A549 (cell line): ENCODE data around the gene LMO1. TPM values are rescaled to one million over a fixed set of nuclear protein-coding genes. Genes with fewer than 3 reads are reported as not detected.

Experiments used
- ATAC-seq, 2 experiments: fragments of 200-7000 bp in 1 of 2; fragments of >200 bp in 1 of 2; cut with Nextera tagmentation in 1 of 2; cut with Tn5 transposase in 1 of 2; 3 replicates each; pipeline versions ENCODE4 v1.8.0 to v1.9.1; 2018 to 2020; ENCODE audit warnings: mild to moderate bottlenecking in 1 of 2, moderate library complexity in 1 of 2
- CTCF ChIA-PET: fragments of 300-600 bp; sonication (Branson Sonifier 250); formaldehyde crosslinking; extraction: SDS; loops from one replicate; lab custom pipeline; 2021; ENCODE audit warnings: antibody characterized with exemption, inconsistent platforms; lab: Yijun Ruan, JAX
- POLR2A ChIA-PET: fragments of 350-600 bp; formaldehyde crosslinking; extraction: SDS; loops from one replicate; lab custom pipeline; 2021; ENCODE audit warnings: antibody characterized with exemption, inconsistent platforms; lab: Yijun Ruan, JAX
- DNase-seq, 2 experiments: peaks; one replicate each; pipeline versions ENCODE4 v3.0.0 to v3.0.0-alpha.2; 2011 to 2016; ENCODE audit warnings: low read depth in 1 of 2, low spot score in 1 of 2
- FAIRE-seq: peaks from 2 replicates; lab custom pipeline; 2011; peaks lifted over from hg19 to GRCh38; lab: Jason Lieb, UNC
- H3K27ac ChIP-seq, 2 experiments: fragments of >200 bp; sonication (Bioruptor Twin); formaldehyde crosslinking; 3 replicates each; pipeline ENCODE4 v1.5.1; 2016 to 2017
- H3K4me1 ChIP-seq: fragments of >200 bp; sonication (Bioruptor Twin); formaldehyde crosslinking; 3 replicates; pipeline ENCODE4 v1.6.1; 2016
- H3K4me2 ChIP-seq: fragments of >200 bp; sonication (Bioruptor Twin); formaldehyde crosslinking; 3 replicates; pipeline ENCODE4 v1.6.1; 2016
- H3K4me3 ChIP-seq: fragments of >200 bp; sonication (Bioruptor Twin); formaldehyde crosslinking; 3 replicates; pipeline ENCODE4 v1.5.1; 2016
- H3K9me3 ChIP-seq: fragments of >200 bp; sonication (Bioruptor Twin); formaldehyde crosslinking; 3 replicates; pipeline ENCODE4 v1.6.1; 2016
- CBX2 ChIP-seq: fragments of 200-600 bp; sonication (generic); IDR thresholded peaks from 2 replicates; pipeline ENCODE4 v1.6.1; 2016; ENCODE audit warnings: low read depth, mild to moderate bottlenecking, borderline replicate concordance
- CHD2 ChIP-seq: fragments of 150-350 bp; IDR thresholded peaks from 2 replicates; pipeline ENCODE4 v1.6.1; 2014; ENCODE audit warnings: low read length; ENCODE audit not compliant: partially characterized antibody
- EHF ChIP-seq: fragments of 250-450 bp; sonication (Bioruptor Pico); IDR thresholded peaks from 2 replicates; pipeline ENCODE4 v1.5.0; 2020; ENCODE audit warnings: mild to moderate bottlenecking
- HDAC2 ChIP-seq: fragments of 200-600 bp; sonication (generic); IDR thresholded peaks from 2 replicates; pipeline ENCODE4 v1.6.1; 2016
- HEYL ChIP-seq: fragments of 250-450 bp; sonication (Bioruptor Pico); IDR thresholded peaks from 2 replicates; pipeline ENCODE4 v1.8.0; 2021; ENCODE audit warnings: mild to moderate bottlenecking, moderate library complexity
- HOXB13 ChIP-seq: fragments of 250-450 bp; sonication (Bioruptor Pico); IDR thresholded peaks from 2 replicates; pipeline ENCODE4 v1.5.0; 2020; ENCODE audit warnings: low read depth, mild to moderate bottlenecking, moderate library complexity
- HOXB5 ChIP-seq: fragments of 250-450 bp; sonication (Bioruptor Pico); IDR thresholded peaks from 2 replicates; pipeline ENCODE4 v1.5.0; 2020; ENCODE audit warnings: mild to moderate bottlenecking, moderate library complexity
- KDM1A ChIP-seq: fragments of 200-600 bp; sonication (generic); IDR thresholded peaks from 2 replicates; pipeline ENCODE4 v1.6.1; 2016; ENCODE audit warnings: low read depth, mild to moderate bottlenecking
- MAX ChIP-seq: IDR thresholded peaks from 2 replicates; pipeline ENCODE4 v1.6.1; 2012
- MYC ChIP-seq: IDR thresholded peaks from 2 replicates; pipeline ENCODE4 v1.6.1; 2012; ENCODE audit warnings: mild to moderate bottlenecking, inconsistent platforms, low read length, improper control_type of control experiment, borderline replicate concordance
- POLR2AphosphoS2 ChIP-seq: conservative IDR thresholded peaks from 2 replicates; pipeline ENCODE4 v1.6.1; 2012; ENCODE audit warnings: low read length, improper control_type of control experiment, inconsistent platforms
- RAD21 ChIP-seq, 2 experiments: fragments of >200 bp in 1 of 2; sonication (Bioruptor Twin) in 1 of 2; formaldehyde crosslinking in 1 of 2; IDR thresholded peaks in 1 of 2; conservative IDR thresholded peaks in 1 of 2; 2 replicates in 1 of 2; 3 replicates in 1 of 2; pipeline ENCODE4 v1.6.1; 2012 to 2018; ENCODE audit warnings: inconsistent platforms in 1 of 2
- RARB ChIP-seq: fragments of 250-450 bp; sonication (Bioruptor Pico); IDR thresholded peaks from 2 replicates; pipeline ENCODE4 v1.8.0; 2021; ENCODE audit warnings: mild to moderate bottlenecking, moderate library complexity
- RCOR1 ChIP-seq: fragments of 150-350 bp; IDR thresholded peaks from 2 replicates; pipeline ENCODE4 v1.6.1; 2014; ENCODE audit warnings: antibody characterized with exemption, low read length, low read depth
- RFX5 ChIP-seq: fragments of 450-650 bp; IDR thresholded peaks from 2 replicates; pipeline ENCODE4 v1.7.1; 2014; ENCODE audit warnings: antibody characterized with exemption, mild to moderate bottlenecking, moderate library complexity
- SMC3 ChIP-seq: fragments of >200 bp; sonication (Bioruptor Twin); formaldehyde crosslinking; IDR thresholded peaks from 3 replicates; pipeline ENCODE4 v1.6.1; 2018; ENCODE audit warnings: inconsistent platforms
- ZC3H11A ChIP-seq: fragments of 450-650 bp; IDR thresholded peaks from 2 replicates; pipeline ENCODE4 v1.6.1; 2014; ENCODE audit warnings: antibody characterized with exemption, mild to moderate bottlenecking
- WGBS: methylation state at CpG from one replicate; pipeline ENCODE4 v1.1.6; 2017; ENCODE audit errors: missing lambda C conversion rate; 5-methylcytosine and 5-hydroxymethylcytosine counted together
- polyA plus RNA-seq, 4 experiments: library from polyadenylated mRNA; depleted of rRNA in 3 of 4; stranded (reverse); fragments of >200 nt; fragmentation: RNase III in 1 of 4; extraction: RNeasy Plus Mini Kit Qiagen cat#74134 plus additional on column Dnase treatment in 1 of 4; gene quantifications; 2 replicates in 3 of 4; 3 replicates in 1 of 4; pipeline ENCODE4 v1.2.3, GENCODE V29; 2011 to 2017
- TF ChIP-seq, protein P1 (sequence below): fragments of 250-450 bp; sonication (Bioruptor Pico); IDR thresholded peaks from 2 replicates; pipeline ENCODE4 v1.5.0; 2021; ENCODE audit warnings: mild to moderate bottlenecking, moderate library complexity, borderline replicate concordance
- TF ChIP-seq, protein P2 (sequence below): fragments of 150-350 bp; IDR thresholded peaks from 2 replicates; pipeline ENCODE4 v1.6.1; 2014; ENCODE audit warnings: low read depth, mild to moderate bottlenecking, low read length
- TF ChIP-seq, protein P3 (sequence below): IDR thresholded peaks from 2 replicates; pipeline ENCODE4 v1.6.1; 2012
- TF ChIP-seq, protein P4 (sequence below): fragments of 250-450 bp; sonication (Bioruptor Pico); IDR thresholded peaks from 2 replicates; pipeline ENCODE4 v1.5.0; 2020; ENCODE audit warnings: low read depth, mild to moderate bottlenecking, moderate library complexity
- TF ChIP-seq, protein P5 (sequence below): fragments of >200 bp; sonication (Bioruptor Twin); formaldehyde crosslinking; IDR thresholded peaks from 2 replicates; pipeline ENCODE4 v1.6.1; 2016

Gene LMO1
- polyA plus RNA-seq, 2 of the 4 experiments (the other 2 are of a cell fraction) = 0.18 to 2.7 TPM

GRCh38 chr11:8231979-8232378 lies 31.7 kb downstream of the LMO1 start (continued):
- TF ChIP-seq, protein P1, sequence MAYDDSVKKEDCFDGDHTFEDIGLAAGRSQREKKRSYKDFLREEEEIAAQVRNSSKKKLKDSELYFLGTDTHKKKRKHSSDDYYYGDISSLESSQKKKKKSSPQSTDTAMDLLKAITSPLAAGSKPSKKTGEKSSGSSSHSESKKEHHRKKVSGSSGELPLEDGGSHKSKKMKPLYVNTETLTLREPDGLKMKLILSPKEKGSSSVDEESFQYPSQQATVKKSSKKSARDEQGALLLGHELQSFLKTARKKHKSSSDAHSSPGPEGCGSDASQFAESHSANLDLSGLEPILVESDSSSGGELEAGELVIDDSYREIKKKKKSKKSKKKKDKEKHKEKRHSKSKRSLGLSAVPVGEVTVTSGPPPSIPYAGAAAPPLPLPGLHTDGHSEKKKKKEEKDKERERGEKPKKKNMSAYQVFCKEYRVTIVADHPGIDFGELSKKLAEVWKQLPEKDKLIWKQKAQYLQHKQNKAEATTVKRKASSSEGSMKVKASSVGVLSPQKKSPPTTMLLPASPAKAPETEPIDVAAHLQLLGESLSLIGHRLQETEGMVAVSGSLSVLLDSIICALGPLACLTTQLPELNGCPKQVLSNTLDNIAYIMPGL = no peak
- TF ChIP-seq HOXB13 (CRISPR knock-in tag) = no peak
- no peak for TF ChIP-seq ZC3H11A
- no peak for TF ChIP-seq CHD2
- no peak for TF ChIP-seq EHF

- H3K4me1 ChIP-seq = peaks cover 49% of the 10 kb centered on the region
- ChIA-PET POLR2A (no interaction called here), CTCF (interaction anchor here (0.8 to 20.9 kb wide), 8 partner anchors 10 to 336 kb away, joined by 3 to 424 read pairs (median 8); partner anchors contain the start of gene LMO1)
- ATAC-seq = no peak
- no peak overlapping the region for H3K4me3 ChIP-seq
- H3K27ac ChIP-seq = peak overlapping the region in 1 of 2 experiments; percentile 93; a peak in 2 of 6 replicates
- no peak for TF ChIP-seq MAX
- no peak for TF ChIP-seq KDM1A
- no peak for TF ChIP-seq RARB (CRISPR knock-in tag)
- no peak for TF ChIP-seq EHF
- TF ChIP-seq RCOR1 = no peak
- TF ChIP-seq RFX5 = no peak
- 80% methylated on average over 18 of the region's 21 CpGs for WGBS
- DNase-seq = no peak
- H3K9me3 ChIP-seq = no peaks in the 10 kb centered on the region
- FAIRE-seq = no peak
- no peak overlapping the region for H3K4me2 ChIP-seq
These were observed 32.5 kb downstream of the LMO1 start for GRCh38 chr11:8230921-8231847.

DNA sequence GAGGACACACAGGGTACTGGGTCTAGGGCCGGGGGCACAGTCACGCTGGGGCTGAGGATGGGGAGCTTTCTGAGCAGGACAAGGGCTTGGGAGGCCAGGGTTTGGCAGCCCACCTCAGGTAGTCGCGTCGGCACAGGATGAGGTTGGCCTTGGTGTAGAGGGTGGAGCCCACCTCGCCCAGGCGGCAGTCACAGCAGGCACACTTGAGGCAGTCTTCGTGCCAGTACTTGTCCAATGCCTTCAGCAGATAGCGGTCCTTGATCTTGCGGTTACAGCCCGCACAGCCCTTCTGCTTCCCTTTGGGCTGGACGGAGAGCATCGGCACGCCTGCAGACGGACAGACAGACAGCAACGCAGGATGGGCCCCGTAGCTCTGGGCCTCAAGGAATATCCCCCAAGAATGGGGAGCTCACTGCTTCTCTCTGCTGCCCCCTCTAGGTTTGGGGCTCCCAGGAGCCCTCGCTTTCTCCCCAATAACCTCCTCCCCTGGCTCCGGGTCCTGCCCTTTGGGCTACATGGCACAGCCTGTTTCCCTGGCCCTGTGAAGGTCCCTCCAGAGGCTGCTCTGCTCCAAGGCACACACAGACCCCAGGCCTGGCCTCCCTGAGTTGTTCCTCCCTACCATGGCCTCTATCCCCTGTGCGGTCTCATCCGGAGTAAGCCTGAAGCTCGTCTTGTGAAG lies 33.4 kb downstream of the LMO1 start:
- no peak overlapping the region for H3K4me3 ChIP-seq
- no peak for FAIRE-seq
- TF ChIP-seq MYC = no peak
- TF ChIP-seq HDAC2 = no peak
- TF ChIP-seq POLR2AphosphoS2 = no peak
- no peak for TF ChIP-seq EHF
- H3K27ac ChIP-seq = peak overlapping the region in 1 of 2 experiments; percentile 93; a peak in 3 of 6 replicates
- peak overlapping the region; percentile 60; the same call in 1 of the 3 replicates for H3K4me2 ChIP-seq
- peaks cover 49% of the 10 kb centered on the region for H3K4me1 ChIP-seq
- no peak for ATAC-seq
- CTCF ChIA-PET = interaction anchor here (0.8 to 20.9 kb wide), 8 partner anchors 9 to 1113 kb away, joined by 3 to 424 read pairs (median 6); partner anchors contain the start of gene LMO1
- 84% methylated on average over 22 of the region's 22 CpGs for WGBS
- H3K9me3 ChIP-seq = no peaks in the 10 kb centered on the region
- POLR2A ChIA-PET = interaction anchor here (0.6 kb wide), 1 partner anchor 354 kb away, joined by 3 read pairs; no protein-coding TSS in a partner anchor
- DNase-seq = no peak

- DNase-seq (no peak), FAIRE-seq (no peak), ATAC-seq (no peak)
- H3K27ac ChIP-seq = peak overlapping the region in 1 of 2 experiments; percentile 93; a peak in 5 of 6 replicates
- H3K9me3 ChIP-seq = no peaks in the 10 kb centered on the region
- H3K4me1 ChIP-seq = peaks cover 42% of the 10 kb centered on the region
- WGBS = 43% methylated on average over 7 of the region's 9 CpGs
- H3K4me2 ChIP-seq = peak overlapping the region; percentile 60
- POLR2A ChIA-PET = interaction anchor here (0.6 kb wide), 1 partner anchor 355 kb away, joined by 3 read pairs; no protein-coding TSS in a partner anchor
- CTCF ChIA-PET = interaction anchor here (0.8 to 20.9 kb wide), 14 partner anchors 8 to 1113 kb away, joined by 3 to 424 read pairs (median 4); partner anchors contain the start of genes LMO1, RPL27A and TRIM66
- H3K4me3 ChIP-seq = no peak overlapping the region
- TF ChIP-seq HOXB5 = no peak
- no peak for TF ChIP-seq RAD21 (conservative IDR thresholded peaks at IDR 0.05 in 1 of 2, IDR thresholded peaks at IDR 0.05 in 1 of 2)
- TF ChIP-seq, protein P2, sequence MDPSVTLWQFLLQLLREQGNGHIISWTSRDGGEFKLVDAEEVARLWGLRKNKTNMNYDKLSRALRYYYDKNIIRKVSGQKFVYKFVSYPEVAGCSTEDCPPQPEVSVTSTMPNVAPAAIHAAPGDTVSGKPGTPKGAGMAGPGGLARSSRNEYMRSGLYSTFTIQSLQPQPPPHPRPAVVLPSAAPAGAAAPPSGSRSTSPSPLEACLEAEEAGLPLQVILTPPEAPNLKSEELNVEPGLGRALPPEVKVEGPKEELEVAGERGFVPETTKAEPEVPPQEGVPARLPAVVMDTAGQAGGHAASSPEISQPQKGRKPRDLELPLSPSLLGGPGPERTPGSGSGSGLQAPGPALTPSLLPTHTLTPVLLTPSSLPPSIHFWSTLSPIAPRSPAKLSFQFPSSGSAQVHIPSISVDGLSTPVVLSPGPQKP = no peak
- TF ChIP-seq CBX2 = no peak
- TF ChIP-seq SMC3 = no peak
- TF ChIP-seq, protein P3, sequence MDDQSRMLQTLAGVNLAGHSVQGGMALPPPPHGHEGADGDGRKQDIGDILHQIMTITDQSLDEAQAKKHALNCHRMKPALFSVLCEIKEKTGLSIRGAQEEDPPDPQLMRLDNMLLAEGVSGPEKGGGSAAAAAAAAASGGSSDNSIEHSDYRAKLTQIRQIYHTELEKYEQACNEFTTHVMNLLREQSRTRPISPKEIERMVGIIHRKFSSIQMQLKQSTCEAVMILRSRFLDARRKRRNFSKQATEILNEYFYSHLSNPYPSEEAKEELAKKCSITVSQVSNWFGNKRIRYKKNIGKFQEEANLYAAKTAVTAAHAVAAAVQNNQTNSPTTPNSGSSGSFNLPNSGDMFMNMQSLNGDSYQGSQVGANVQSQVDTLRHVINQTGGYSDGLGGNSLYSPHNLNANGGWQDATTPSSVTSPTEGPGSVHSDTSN = no peak
- TF ChIP-seq, protein P4, sequence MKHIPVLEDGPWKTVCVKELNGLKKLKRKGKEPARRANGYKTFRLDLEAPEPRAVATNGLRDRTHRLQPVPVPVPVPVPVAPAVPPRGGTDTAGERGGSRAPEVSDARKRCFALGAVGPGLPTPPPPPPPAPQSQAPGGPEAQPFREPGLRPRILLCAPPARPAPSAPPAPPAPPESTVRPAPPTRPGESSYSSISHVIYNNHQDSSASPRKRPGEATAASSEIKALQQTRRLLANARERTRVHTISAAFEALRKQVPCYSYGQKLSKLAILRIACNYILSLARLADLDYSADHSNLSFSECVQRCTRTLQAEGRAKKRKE = no peak
- TF ChIP-seq HEYL = no peak
- TF ChIP-seq, protein P5, sequence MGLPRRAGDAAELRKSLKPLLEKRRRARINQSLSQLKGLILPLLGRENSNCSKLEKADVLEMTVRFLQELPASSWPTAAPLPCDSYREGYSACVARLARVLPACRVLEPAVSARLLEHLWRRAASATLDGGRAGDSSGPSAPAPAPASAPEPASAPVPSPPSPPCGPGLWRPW = no peak
These were observed 34.1 kb downstream of the LMO1 start for GRCh38 chr11:8229299-8230177.
